ENCODE measurements around the gene IQSEC1. TPM values are rescaled to one million over a fixed set of nuclear protein-coding genes. Genes with fewer than 3 reads are reported as not detected.

The IQSEC1 gene
- total and polyA plus RNA-seq, 9 of the 15 experiments (the other 6 are each of a cell fraction or from before 2014, with no cell fraction given): 0.56 to 39.0 (median 6.8) TPM

- TF ChIP-seq ZBTB40 (IDR thresholded peaks at IDR 0.05): peak; percentile 57
- TF ChIP-seq ZBTB40 (CRISPR knock-in tag; IDR thresholded peaks at IDR 0.05): no peak
- no peak for TF ChIP-seq SREBF2 (CRISPR knock-in tag; IDR thresholded peaks at IDR 0.05)
- TF ChIP-seq REST (IDR thresholded peaks at IDR 0.05; ENCODE audit: borderline replicate concordance): peak; percentile 47; the same call in 1 of the 2 replicates
- TF ChIP-seq REST (CRISPR knock-in tag; IDR thresholded peaks at IDR 0.05; ENCODE audit: low read depth): peak; percentile 65; the same call in 1 of the 2 replicates
- no peak; the same call in 1 of the 2 replicates for TF ChIP-seq ZEB2 (IDR thresholded peaks at IDR 0.05)
Observed at GRCh38 chr3:12999147-13000140, 73.8 kb downstream of the IQSEC1 start (continued).
